ENCODE results near the gene C12orf57.
"Not testable (repeated sequence)": the region's sequence is repeated elsewhere in the genome, so short reads cannot be mapped to it uniquely, and the experiment has no call there.

Gene C12orf57, protein sequence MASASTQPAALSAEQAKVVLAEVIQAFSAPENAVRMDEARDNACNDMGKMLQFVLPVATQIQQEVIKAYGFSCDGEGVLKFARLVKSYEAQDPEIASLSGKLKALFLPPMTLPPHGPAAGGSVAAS

DNA sequence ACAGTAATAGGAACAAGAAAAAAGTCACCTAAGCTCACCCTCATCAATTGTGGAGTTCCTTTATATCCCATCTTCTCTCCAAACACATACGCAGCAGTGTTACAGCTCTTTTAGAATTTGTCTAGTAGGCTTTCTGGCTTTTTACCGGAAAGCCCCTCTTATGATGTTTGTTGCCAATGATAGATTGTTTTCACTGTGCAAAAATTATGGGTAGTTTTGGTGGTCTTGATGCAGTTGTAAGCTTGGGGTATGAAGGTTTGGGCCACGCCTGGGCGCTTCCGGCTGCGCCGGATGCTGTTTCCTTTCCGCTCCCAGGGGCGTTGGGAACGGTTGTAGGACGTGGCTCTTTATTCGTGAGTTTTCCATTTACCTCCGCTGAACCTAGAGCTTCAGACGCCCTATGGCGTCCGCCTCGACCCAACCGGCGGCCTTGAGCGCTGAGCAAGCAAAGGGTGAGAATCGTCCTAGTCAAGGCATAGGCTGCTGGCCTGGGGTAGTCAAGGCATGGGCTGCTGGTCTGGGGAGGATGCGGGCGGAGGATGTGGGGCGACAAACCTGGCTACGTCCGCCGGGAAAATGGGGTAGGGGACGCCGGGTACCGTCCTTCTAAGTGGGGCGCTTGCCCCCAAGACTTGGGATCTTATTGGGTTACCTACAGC, at the start of gene C12orf57, which contains the start of gene RNU7-1:
Gene C12orf57, plus strand, starts transcription at position 301 of the 659 bp plus-strand sequence. Its CDS starts 100 bp downstream, at position 401.
Gene RNU7-1, plus strand, starts transcription at position 95 of the 659 bp plus-strand sequence.
- peak; percentile 74 to 82 for DNase-seq (ENCODE audit: low read depth in 2 of 2)

DNA sequence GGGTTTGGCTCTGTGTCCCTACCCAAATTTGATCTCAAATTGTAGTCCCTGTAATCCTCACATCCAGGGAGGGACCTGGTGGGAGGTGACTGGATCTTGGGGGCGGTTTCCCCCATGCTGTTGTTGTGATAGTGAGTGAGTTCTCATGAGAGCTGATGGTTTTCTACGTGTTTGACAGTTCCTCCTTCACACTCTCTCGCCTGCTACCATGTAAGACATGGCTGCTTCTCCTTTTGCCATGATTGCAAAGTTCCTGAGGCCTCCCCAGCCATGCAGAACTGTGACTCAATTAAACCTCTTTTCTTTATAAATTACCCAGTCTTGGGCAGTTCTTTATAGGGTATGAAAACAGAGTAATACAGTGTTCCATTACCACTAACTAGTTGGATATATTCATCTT, 49.5 kb upstream of the C12orf57 start:
- no peak for DNase-seq (ENCODE audit: low read depth in 2 of 2)

DNA sequence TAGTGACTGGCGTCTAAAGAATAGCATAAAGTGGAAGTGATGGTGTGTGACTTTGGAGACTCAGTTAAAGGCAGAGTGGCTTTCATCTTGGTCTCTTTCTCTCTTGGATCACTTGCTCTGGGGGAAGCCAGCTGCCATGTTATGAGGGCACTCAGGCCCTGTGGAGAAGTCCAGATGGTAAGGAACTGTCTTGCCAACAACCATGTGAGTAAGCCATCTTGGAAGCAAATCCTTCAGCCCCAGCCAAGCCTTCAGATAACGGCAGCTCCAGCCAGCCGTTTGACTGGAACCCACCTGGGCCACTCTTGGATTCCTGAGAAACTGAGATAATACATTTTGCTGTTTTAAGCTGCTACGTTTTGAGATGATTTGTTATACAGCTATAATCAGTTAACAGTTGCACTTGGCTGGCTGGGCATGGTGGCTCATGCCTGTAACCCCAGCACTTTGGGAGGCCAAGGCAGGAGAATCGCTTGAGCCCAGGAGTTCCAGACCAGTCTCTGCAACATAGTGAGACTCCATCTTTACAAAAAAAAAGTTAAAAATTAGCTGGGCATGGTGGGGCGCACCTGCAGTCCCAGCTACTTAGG, 46.9 kb upstream of the C12orf57 start:
- DNase-seq (ENCODE audit: low read depth in 2 of 2): no peak

DNA sequence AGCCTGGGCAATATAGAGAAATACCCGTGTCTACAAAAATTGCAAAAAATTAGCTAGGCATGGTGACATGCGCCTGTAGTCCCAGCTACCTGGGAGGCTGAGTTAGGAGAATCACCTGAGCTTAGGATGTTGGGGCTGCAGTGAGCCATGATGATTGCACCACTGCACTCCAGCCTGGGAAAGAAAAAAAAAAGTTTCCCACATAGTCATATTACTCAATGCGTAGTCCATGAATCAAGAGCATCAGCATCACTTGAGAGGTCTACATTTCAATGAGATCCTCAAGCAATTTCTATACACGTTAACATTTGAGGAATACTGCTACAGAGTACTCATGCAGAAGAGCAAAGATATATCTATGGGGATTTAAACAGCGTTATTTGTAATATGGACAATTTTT, 44.4 kb upstream of the C12orf57 start:
- DNase-seq (ENCODE audit: low read depth in 2 of 2): no peak

DNA sequence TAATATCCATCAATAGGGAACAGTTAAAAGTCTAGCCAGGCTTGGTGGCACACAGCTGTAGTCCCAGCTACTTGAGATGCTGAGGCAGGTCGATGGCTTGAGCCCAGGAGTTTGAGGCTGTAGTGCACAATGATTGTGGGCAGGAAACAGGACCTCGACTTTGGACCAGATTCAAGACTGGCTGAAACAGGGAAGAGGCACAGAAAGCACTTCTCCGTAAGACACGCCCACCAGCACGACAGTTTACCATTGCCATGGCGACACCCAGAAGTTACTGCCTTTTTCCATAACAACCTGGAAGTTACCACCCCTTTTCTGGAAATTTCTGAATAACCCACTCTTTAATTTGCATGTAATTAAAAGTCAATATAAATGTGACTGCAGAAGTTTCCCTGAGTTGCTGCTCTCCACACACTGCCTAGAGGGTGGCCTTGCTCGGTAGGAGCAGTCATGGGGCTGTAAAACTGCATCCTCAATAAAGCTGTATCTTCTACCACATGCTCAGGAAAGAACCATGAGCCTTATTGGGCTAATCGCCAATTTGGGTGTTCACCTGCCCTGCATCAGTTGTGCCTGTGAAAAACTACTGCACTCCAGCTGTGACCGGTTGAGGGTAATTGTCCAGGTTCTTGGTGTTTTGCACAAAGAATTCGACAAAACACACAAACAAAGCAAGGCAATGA, 43.8 kb upstream of the C12orf57 start:
- DNase-seq (ENCODE audit: low read depth in 2 of 2): no peak

- DNase-seq (ENCODE audit: low read depth in 2 of 2): no peak
These were observed 41.4 kb upstream of the C12orf57 start for GRCh38 chr12:6902448-6902847.

DNA sequence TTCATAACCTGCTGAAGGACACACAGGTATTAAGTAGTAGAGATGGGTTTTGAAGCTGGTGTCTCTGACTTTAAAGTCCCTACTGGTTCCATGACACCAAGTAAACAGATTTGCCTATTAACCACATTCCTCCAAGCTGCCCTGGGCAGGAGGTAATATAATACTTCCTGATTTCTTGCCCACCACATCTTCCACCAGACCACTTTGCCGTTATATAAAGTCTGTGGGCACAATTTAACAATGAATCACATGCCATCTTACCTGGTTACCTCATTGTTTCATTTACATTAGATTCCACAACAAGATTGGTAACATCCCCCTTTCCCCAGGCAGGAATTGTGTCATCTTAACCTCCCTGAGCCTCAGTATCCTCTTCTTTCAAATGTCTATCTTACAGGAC, 40.1 kb upstream of the C12orf57 start:
- DNase-seq (ENCODE audit: low read depth in 2 of 2): no peak

DNA sequence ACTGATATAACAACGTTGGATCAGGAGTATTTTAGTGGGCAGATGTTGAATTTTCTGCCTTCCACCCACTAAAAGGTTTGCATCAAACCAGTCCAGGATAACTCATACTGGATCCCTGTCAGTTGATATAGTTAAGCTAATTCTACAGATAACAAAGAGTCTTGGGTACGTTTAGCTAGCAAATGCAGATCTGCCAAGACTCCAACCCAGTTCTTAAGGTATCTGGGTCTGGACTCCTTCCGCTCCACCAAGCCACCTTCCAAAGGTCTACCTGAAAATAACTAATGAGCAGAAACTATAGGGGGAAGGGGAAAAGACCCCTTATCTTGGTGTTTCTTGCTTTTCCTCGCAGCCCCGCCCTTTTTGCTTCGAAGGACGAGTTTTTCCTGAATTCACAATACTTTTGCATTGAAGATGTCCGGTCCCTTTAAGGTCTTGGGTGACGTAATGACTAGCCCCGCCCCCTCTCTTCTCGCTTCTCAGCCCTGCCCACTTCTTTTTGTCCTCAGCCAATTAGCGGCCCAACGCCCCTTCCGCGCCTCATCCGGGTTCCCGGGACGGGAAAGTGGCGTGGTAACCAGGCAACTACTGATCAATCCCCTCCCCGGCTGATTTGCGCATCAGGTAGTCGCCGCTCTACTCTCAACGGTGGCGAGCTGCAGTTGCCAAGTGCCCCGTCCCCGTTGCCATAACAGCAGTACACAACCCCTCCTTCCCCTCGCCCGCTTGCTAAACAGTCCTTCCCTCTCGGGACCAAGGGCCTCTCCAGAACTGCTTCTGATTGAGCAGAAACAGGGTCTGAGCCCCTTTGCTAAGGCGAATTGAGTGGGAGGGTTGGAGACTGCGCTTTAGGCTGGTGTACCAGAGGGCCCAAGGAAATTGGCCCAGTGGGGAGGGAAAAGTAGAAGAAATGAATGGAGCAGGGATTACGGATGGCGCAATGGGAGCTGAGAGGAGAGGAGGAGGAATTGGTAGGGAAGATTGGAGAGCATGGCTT, 39.2 kb upstream of the C12orf57 start, which contains the start of gene LRRC23:
Gene LRRC23, plus strand, starts transcription at position 543 of the 997 bp plus-strand sequence. CDS start 812 bp downstream, outside the sequence.
- peak; percentile 96 to 98 for DNase-seq (ENCODE audit: low read depth in 2 of 2)

DNA sequence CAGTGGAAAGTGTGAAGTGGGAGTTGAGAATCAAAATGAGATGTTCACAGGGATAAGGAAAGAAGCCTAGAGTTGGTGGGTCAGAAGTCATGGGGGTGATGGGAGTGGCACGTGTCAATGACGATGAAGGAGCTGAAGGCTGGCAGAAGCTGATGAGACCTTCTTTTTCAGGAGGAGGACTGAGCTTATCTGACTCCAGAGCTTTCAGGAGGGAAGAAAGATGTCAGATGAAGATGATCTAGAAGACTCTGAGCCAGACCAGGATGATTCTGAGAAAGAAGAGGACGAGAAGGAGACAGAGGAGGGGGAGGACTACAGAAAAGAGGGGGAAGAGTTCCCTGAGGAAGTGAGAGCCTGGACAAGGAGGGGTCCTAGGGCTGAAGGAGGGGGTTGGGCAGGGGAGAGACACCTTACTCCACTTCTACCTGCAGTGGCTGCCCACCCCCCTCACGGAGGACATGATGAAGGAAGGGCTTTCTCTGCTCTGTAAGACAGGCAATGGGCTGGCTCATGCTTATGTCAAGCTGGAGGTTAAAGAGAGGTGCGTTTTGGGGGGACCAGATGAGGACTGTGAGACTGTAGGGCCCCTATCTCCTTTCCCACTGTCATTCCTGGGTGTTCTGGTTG, 38.3 kb upstream of the C12orf57 start:
- DNase-seq (ENCODE audit: low read depth in 2 of 2): no peak

DNA sequence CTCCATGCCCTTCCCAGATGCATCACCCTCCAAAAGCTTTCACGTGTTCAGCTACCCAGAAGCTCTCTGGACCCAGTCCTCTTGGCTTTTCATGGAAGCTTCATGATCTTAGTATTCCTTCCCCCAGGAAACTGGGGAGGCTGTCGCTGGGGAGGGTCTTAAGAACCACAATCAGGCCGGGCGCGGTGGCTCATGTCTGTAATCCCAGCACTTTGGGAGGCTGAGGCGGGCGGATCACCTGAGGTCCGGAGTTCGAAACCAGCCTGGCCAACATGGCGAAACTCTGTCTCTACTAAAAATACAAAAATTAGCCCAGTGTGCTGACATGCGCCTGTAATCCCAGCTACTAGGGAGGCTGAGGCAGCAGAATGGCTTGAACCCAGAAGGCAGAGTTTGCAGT, 35.7 kb upstream of the C12orf57 start:
- DNase-seq (ENCODE audit: low read depth in 2 of 2): not testable (repeated sequence)

GRCh38 chr12:6909421-6910145, 34.2 kb upstream of the C12orf57 start:
- DNase-seq (ENCODE audit: low read depth in 2 of 2): no peak

- DNase-seq (ENCODE audit: low read depth in 2 of 2): no peak
These were observed 31.5 kb upstream of the C12orf57 start for GRCh38 chr12:6912164-6912935.

DNA sequence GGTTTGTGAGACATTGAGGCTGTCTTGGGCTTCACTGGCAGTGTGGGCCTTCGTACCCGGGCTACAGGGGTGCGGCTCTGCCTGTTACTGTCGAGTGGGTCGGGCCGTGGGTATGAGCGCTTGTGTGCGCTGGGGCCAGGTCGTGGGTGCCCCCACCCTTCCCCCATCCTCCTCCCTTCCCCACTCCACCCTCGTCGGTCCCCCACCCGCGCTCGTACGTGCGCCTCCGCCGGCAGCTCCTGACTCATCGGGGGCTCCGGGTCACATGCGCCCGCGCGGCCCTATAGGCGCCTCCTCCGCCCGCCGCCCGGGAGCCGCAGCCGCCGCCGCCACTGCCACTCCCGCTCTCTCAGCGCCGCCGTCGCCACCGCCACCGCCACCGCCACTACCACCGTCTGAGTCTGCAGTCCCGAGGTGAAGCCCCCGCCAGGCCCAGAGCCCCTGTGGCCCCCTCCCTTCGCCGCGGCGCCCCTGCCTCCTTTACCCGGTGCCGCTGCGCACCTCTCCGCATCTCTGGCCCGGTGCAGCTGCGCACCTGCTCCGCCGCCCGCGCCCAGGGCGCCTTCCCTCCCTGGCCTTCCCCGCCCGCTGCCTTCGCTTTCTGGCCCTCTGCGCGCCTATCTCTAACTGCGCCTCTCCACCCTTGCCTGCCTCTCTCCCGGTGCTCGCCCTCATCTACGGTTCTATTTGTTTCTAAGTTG, 29.4 kb upstream of the C12orf57 start, which contains the start of gene ENO2:
Gene ENO2, plus strand, starts transcription at position 335 of the 701 bp plus-strand sequence. CDS start 1,253 bp downstream, outside the sequence.
- peak; percentile 66 to 78 for DNase-seq (ENCODE audit: low read depth in 2 of 2)

GRCh38 chr12:6914947-6915788, 28.7 kb upstream of the C12orf57 start:
- DNase-seq (ENCODE audit: low read depth in 2 of 2): no peak

GRCh38 chr12:6915789-6916285, 28.0 kb upstream of the C12orf57 start:
- DNase-seq (ENCODE audit: low read depth in 2 of 2): no peak

- no peak for DNase-seq (ENCODE audit: low read depth in 2 of 2)
These were observed 27.2 kb upstream of the C12orf57 start for GRCh38 chr12:6916426-6917200.
